ENCODE data around the gene LZTR1. TPM values are rescaled to one million over a fixed set of nuclear protein-coding genes. Genes with fewer than 3 reads are reported as not detected.

Gene LZTR1
- total RNA-seq, 1 donor from 2014 or later = 72.8 TPM

GRCh38 chr22:20975541-20976290 is 6.4 kb upstream of the LZTR1 start:
- intact Hi-C loops (cut with DNase I) = no loop called here
- Histone ChIP-seq H3K27me3 (no peaks in the 10 kb centered on the region), H3K9me3 (no peaks in the 10 kb centered on the region), H3K36me3 (no peaks in the 10 kb centered on the region), H3K27ac (no peak overlapping the region), H3K4me1 (peaks cover 2 to 7% of the 10 kb centered on the region in 2 donors), H3K4me3 (no peak overlapping the region)
- no peak for TF ChIP-seq CTCF (IDR thresholded peaks at IDR 0.05)
- DNase-seq (ENCODE audit: low spot score in 2 of 2) = no peak

- Histone ChIP-seq H3K4me1 (peaks cover 2 to 13% of the 10 kb centered on the region in 2 donors), H3K27me3 (no peaks in the 10 kb centered on the region), H3K4me3 (no peak overlapping the region), H3K27ac (no peak overlapping the region), H3K36me3 (no peaks in the 10 kb centered on the region), H3K9me3 (no peaks in the 10 kb centered on the region)
- DNase-seq (ENCODE audit: low spot score in 2 of 2) = no peak
- TF ChIP-seq CTCF (IDR thresholded peaks at IDR 0.05) = no peak
- intact Hi-C loops (cut with DNase I) = no loop called here
Measured at GRCh38 chr22:20976291-20976877, 5.7 kb upstream of the LZTR1 start.

- DNase-seq (ENCODE audit: low spot score in 2 of 2) = no peak
- intact Hi-C loops (cut with DNase I) = no loop called here
- Histone ChIP-seq H3K27me3 (no peaks in the 10 kb centered on the region), H3K36me3 (no peaks in the 10 kb centered on the region), H3K4me1 (peaks cover 2 to 15% of the 10 kb centered on the region in 2 donors), H3K4me3 (no peak overlapping the region), H3K9me3 (no peaks in the 10 kb centered on the region), H3K27ac (no peak overlapping the region)
- TF ChIP-seq CTCF (IDR thresholded peaks at IDR 0.05) = no peak
Measured at GRCh38 chr22:20977019-20977418, 5.1 kb upstream of the LZTR1 start.

GRCh38 chr22:20977516-20978170 is 4.5 kb upstream of the LZTR1 start:
- no peaks in the 10 kb centered on the region for H3K36me3 ChIP-seq
- no peak overlapping the region for H3K4me3 ChIP-seq
- H3K4me1 ChIP-seq = peaks cover 5 to 15% of the 10 kb centered on the region in 2 donors
- no peaks in the 10 kb centered on the region for H3K9me3 ChIP-seq
- no peak for DNase-seq (ENCODE audit: low spot score in 2 of 2)
- no peak overlapping the region for H3K27ac ChIP-seq
- intact Hi-C loops (cut with DNase I) = no loop called here
- no peak for TF ChIP-seq CTCF (IDR thresholded peaks at IDR 0.05)
- no peaks in the 10 kb centered on the region for H3K27me3 ChIP-seq

- no peak overlapping the region for H3K27ac ChIP-seq
- no peak for DNase-seq (ENCODE audit: low spot score in 2 of 2)
- H3K36me3 ChIP-seq = no peaks in the 10 kb centered on the region
- no peak for TF ChIP-seq CTCF (IDR thresholded peaks at IDR 0.05)
- intact Hi-C loops (cut with DNase I) = no loop called here
- H3K27me3 ChIP-seq = no peaks in the 10 kb centered on the region
- peaks cover 11 to 21% of the 10 kb centered on the region in 2 donors for H3K4me1 ChIP-seq
- no peaks in the 10 kb centered on the region for H3K9me3 ChIP-seq
- H3K4me3 ChIP-seq = no peak overlapping the region
Measured at GRCh38 chr22:20978419-20978818, 3.7 kb upstream of the LZTR1 start.

All from ascending aorta (tissue), 2 donors.